Measurements from ENCODE around the gene GRID1.

GRCh38 chr10:86020134-86020533 lies 346.5 kb downstream of the GRID1 start:
- TF ChIP-seq ZFX (IDR thresholded peaks at IDR 0.05; ENCODE audit: borderline replicate concordance), result no peak
- no peak for TF ChIP-seq CTCF (IDR thresholded peaks at IDR 0.05)

Measured in 22Rv1 (cell line).